ENCODE measurements around the gene TBCCD1.
A peak's percentile ranks its signal among the peaks of the same experiment; 100 is the strongest.

TBCCD1 gene, protein sequence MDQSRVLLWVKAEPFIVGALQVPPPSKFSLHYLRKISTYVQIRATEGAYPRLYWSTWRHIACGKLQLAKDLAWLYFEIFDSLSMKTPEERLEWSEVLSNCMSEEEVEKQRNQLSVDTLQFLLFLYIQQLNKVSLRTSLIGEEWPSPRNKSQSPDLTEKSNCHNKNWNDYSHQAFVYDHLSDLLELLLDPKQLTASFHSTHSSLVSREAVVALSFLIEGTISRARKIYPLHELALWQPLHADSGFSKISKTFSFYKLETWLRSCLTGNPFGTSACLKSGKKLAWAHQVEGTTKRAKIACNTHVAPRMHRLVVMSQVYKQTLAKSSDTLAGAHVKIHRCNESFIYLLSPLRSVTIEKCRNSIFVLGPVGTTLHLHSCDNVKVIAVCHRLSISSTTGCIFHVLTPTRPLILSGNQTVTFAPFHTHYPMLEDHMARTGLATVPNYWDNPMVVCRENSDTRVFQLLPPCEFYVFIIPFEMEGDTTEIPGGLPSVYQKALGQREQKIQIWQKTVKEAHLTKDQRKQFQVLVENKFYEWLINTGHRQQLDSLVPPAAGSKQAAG

DNA sequence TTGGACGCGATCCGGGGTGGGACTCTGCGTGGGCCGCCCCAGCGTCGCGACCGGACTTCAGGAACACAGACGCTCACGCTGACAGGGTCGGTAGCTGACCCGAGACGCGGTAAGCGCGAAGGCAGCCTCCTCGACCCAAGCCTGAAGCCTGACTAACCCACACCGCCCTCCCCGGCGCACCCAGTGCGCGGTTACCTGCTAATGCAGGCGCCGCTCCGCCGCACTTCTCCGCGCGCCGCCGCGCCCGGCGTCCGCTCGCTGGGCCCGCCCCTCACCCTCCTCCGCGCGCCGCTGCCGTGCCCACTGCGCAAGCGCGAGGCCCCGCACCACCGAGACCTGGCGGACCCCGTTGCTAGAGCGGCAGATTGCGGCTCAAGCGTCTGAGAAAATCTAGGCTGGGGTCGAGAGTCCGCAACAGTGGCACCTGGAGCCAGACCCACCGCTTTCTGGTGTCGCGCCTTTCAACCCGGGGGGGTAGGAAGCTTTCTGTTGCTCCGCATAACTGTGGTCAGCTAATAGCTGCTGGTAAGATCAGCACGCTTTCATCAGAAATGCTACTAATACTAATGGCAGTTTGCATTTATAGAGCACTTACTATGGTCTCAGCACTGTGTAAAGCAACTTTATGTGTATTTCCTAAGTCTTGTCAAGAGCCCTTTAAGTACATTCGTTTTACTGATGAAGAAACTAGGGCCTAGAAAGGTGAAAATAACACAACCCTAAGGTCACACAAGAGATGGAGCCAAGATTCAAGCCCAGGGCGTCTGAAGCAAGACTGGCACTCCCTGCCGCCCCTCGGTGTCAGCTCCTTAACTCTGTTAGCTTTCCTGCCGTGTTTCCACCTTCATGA lies at the start of gene TBCCD1:
Gene TBCCD1 (minus strand): TSS at position 268 of the 850 bp plus-strand sequence. CDS start 3,010 bp downstream, outside the sequence.
- peak; percentile 86 for DNase-seq (ENCODE audit: low read depth, low spot score)

DNA sequence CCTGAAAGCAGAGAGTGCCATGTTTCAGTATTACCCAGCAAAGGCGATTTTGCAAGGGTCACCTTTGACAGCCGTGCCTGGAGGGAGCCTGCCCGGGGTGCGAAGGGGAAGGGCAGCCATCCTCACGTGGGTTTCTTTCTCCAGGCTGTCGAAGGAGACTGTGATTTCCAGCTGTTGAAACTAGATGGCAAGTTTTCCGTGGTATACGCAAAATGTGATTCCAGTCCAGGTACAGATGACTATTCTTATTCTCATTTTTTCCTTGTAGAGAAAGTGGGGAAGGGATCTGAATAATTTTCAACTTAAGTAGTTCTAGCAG lies 49.1 kb upstream of the TBCCD1 start:
- no peak for DNase-seq (ENCODE audit: low read depth, low spot score)

DNA sequence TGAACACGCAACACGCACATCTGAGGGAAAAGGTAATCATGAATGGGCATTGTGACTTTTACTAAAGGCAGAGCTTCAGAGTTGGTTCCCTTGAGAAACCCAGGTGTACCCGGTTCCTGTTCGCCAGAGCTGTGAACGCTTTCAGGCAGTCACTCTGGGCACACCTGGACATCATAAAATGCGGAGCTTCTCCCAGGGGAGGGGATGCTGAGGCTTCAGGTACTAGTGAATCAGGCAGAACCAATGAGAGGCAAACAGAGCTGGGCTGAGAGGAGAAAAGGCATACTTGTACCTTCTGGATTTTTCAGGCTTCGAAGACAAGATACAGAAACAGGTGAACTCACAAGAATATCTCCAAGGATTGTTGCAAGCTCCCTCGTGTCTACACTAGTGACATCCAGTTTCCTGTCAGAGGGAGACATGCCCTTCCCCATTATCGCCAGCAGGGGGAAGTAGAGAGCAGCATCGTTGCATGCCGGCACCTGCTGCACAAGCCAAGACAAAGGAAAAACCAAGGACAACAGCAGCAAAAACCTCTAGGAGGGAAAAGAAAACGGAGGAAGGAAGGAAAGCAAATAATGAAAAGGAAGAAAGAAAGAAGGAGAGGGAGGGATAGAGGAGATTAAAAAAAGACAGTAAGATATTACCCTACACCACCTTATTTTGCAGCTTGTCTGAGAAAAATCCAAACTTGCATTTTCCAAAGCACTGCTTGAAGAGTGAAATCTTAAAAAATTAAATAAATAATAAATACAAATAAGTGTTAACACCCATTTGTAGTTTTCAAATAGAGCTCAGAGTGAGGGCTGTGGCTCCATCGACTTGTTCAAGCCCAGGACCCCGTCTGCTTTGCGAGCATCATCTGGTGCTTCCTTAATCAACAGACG lies 47.7 kb upstream of the TBCCD1 start:
- peak; percentile 41 for DNase-seq (ENCODE audit: low read depth, low spot score)

DNA sequence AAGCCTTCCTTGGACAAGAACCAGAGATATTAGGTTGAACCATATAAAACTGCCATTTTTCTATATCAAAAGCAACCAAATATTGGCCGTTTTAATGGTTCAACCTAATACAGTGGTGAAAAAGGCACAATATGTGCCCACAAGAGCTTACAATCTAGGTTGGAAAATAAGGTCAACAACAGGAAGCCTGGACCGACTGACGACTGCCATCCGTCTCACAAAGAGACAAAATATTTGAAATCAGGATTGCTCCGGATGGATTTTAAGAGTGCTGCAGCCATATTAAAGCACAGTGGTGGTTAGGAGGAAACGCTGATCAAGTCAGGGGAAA lies 47.1 kb upstream of the TBCCD1 start:
- no peak for DNase-seq (ENCODE audit: low read depth, low spot score)

DNA sequence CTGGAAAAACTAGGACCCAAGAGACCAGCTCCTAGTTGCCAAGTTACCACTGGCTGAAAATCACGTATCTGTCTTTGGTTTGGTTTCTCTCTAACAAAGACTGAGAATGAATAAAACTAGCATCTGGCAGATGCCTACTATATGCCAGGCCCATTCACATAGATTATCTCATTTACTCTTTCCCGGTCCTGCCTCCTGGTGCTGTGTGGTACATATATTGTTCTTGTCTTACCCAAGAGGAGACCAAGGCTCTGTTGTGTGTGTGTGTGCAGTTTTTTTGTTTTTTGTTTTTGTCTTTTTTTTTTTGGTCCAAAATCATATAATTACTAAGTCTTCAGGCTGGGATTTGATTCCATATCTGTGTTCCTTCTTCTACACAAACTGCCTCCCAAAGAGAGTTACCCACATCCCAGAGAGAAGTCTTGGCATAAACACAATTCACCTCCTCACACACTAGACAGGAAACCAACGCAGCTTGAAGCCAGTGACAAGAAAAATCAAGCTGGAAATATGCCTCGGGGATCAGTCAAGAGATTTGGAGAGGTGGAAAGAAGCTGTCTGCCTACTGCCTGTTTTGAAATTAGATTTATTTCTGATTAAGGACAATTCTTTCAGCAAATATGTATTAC lies 46.6 kb upstream of the TBCCD1 start:
- DNase-seq (ENCODE audit: low read depth, low spot score) = no peak

DNA sequence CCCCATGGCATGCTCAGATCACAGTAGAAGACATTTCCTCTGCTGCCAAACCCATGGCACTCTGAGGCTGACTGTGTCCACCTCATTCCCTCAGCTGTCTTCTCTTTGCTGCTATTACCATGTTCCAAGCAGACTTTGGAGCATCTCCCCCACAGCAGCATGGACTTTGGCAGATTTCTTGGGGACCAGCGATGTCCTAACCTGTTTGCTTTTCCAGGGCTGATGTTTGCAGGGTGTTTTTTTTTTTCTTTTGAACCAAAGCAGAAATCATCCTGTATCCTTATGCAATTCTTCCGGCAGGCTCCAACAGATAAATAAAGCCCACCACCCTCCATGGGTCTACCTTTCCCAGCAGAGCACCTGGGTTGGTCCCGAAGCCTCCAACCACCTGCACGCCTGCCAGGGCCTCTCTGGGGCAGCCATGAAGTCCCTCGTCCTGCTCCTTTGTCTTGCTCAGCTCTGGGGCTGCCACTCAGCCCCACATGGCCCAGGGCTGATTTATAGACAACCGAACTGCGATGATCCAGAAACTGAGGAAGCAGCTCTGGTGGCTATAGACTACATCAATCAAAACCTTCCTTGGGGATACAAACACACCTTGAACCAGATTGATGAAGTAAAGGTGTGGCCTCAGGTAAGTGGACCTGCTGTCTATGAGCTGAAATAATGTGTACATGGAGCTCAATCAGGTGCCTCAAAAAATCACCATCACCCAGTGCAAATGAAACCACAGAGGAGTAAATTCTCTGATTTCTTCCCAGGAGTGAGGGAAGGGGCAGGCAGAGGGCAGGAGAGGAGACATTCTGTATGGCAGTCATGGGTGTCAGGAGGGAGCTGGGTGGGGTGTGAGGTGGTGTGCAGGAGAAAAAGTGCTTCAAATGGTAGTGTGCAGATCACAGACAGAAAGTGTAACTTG lies 45.8 kb upstream of the TBCCD1 start, which contains the start of gene AHSG:
Gene AHSG (plus strand): TSS at position 340 of the 916 bp plus-strand sequence. CDS start 82 bp downstream, at position 422.
- no peak for DNase-seq (ENCODE audit: low read depth, low spot score)

DNA sequence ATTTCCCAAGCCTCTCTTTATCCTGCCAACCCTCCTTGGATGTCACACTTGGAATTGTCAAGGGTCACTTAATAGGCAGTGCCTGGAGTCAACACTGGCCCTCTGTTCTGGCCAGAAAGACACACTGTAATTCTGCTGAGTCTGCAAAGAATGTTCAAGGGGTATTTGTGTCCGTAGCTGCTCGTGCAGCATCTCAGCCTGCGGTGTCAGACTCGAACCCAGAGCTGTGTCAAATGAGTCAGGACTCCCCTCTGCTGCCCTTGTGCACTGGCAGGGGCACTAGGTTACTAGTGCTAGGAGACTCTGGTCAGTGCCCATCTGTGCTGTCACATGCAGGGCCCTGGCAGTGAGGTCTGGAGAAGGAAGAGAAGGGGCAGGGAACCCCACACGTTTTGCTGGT lies 44.9 kb upstream of the TBCCD1 start:
- DNase-seq (ENCODE audit: low read depth, low spot score) = no peak

DNA sequence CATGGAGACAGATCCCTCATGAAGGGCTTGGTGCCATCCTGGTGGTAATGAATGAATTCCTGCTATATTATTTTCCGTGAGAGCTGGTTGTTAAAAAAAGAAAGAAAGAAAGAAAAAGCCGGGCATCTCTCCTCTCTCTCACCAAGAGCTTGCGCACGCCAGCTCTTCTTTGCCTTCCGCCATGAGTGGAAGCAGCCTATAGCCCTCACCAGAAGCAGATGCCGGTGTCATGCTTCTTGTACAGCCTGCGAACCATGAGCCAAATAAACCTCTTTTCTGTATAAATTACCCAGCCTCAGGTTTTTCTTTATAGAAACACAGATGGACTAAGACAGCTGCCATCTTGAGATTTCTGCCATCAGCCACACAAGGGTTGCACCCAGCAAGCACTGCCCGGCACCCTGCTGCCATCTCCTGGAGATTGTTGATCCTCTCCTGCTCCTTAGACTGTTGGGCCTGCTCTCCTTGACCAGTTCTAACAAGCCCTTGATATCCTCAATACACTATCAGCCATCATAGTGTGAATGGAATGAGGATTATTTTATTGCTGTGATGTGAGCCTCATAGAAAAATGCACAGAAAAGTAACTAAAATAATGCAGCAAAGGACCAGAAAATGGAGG lies 42.2 kb upstream of the TBCCD1 start:
- DNase-seq (ENCODE audit: low read depth, low spot score) = no peak

DNA sequence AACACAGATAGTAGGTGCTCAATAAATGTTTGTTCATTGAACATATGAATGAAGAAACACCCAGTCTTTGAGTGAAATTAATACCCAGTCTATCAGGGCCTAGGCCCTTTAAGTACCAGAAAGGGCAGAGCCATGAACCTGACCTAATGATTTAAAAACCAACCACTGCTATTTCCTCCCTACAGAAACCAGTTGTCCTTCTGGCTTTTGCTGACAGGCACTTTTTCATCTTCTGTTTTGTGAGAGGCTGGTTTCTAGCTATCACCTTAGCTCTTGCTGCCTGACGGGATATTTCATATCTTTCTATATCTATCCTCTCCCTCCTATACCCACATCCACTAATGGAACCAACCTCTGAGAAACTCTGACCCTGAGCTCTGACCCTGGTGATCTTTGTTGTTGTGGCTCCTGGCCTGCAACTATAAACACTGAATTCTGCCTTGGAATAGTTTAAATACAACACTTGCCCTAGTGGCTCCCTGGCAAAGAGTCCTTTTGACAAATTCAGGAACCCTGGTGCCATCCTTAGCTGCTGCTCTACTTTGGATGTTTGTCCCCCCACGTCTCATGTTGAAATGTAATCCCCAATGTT lies 41.6 kb upstream of the TBCCD1 start:
- DNase-seq (ENCODE audit: low read depth, low spot score) = no peak

DNA sequence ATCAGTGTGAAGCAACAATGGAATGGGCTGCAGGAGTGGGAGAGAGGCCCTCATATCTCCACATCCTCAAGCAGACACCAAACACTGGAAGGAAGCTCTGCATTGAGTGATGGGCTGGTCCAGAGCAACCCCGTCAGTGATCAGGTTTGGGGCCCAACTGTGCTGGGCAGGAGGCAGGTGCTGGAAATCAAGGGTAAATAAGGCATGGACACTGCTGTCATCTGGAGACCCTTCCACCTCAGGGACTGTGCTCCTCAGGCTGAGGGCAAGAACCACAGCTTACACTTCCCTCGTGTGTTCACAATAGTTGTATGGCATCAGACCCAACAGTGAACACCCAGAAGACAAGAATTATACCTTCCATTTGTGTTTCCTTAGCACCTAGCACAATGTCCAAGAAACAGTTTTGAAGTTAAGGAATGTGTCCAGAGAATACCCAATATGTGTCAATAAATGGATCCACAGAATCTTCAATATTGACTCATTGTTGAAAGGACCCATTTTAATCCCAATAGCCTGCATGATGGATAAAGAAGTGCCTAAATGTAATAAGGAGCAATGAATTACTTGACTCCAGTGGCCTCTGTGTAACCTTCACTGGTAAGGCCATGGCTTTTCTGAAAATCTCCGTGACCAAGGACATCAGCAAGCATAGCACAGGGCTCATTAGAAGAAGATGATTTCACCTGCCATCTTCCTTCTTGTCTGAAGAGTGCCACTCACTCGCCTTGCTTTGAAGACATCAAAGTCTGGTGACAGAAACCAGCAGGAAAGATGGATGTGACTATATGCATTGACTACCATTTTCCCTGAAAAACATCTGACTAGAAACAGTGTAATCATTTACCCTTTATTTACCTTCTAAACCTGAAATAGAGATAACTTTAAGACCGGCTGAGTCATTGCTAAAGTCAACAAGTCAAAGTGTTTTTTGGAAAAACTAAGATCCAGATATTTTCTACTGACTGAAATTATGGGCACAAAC lies 38.7 kb upstream of the TBCCD1 start:
- no peak for DNase-seq (ENCODE audit: low read depth, low spot score)

DNA sequence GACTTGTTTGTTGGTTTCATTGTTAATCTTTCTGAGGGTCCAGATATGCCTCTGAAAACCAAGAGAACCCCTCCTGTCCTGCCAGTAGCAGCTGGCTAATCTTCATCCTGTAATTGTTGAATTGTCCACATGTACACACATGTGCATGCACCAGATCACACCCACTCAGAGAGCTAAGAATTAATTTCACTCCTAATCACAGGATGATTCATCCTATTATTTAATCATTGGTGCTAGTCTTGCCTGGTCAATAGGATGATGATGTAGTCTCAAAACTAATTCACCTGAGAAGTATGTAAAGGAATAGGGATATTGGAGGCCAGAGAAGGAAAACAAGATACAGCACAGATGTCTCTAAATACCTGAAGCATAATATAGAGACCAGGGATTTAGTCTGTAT lies 37.9 kb upstream of the TBCCD1 start:
- DNase-seq (ENCODE audit: low read depth, low spot score) = no peak

DNA sequence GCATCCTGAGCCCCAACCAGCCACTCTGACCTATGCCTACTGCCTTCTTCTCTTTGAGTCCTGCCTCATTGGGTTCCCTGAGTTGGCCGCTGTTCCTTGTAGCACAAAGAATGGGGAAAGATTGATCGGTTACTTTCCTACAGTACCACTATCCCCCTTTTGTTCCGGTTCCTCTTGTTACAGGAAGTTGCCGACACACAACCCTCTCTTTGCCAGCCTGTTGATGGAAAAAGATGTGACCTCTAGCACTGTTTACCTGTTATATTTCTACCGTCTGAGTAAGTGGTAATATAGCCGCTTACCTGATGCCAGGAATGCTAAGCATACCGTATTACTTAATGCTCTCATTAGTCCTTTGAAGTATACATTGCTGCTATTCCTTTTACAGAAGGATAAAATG lies 36.0 kb upstream of the TBCCD1 start:
- DNase-seq (ENCODE audit: low read depth, low spot score) = no peak

DNA sequence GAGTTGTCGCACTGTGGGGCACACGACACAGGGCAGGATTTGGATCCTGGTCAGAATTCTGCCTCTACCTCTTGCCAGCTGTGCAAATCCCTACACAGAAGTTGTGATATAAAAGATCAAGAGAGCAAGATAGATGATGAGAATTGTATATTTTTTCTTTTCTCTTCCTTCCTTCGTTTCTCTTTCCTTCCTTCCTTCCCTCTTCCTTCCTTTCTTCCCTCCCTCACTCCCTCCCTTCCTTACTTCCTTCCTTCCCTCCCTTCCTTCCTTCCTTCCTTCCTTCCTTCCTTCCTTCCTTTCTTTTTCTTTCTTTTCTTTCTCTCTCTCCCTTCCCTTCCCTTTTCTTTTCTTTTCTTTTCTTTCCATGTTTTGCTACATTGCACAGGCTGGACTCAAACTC lies 33.8 kb upstream of the TBCCD1 start:
- no peak for DNase-seq (ENCODE audit: low read depth, low spot score)

DNA sequence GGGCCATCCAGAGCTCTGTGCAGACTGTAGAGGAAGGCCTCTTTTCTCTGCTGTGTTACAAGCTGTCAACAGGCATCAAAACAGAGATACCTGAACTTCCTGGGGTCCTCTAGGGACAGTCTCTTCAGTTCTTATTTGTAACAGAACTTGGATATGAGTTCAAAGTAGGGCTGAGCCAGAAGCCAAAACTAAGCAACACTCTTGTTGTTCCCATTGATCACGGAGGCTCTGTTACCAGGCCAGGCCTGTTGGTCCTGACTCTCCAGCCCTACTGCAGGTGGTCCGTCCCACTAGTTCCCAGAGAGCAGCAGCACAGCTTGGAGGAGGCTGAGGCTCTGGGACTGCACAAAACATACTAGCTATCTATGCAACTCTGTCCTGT lies 32.6 kb upstream of the TBCCD1 start:
- no peak for DNase-seq (ENCODE audit: low read depth, low spot score)

DNA sequence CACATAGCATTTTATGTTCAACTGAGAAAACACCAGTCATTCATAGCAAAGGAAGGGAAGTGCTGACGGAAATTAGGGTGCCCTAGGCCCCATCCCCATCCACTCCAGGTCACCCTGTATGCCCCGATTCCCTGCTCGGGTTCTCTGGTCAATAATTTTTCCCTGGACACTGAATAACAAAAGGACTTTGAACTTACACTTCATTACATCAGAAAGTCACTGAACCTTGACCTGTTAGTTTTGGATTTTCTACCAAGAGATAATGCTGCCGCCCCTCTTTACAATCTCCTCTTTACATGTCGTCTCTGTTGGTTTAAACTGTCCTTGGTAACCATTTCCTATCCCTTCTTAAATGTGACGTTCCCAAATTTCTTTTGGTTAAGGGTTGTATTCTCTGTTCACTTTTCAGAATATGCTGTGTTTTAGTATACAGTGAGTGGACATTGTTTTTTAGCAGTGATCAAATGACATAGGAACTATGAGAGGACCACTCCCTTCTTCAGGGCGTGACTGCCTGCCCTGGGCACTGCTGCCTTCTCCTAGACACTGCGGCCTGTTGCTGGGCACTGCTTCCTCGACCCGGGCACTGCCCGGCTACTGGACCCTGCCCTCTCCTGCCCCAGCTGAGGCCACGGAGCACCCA lies 32.1 kb upstream of the TBCCD1 start:
- no peak for DNase-seq (ENCODE audit: low read depth, low spot score)

DNA sequence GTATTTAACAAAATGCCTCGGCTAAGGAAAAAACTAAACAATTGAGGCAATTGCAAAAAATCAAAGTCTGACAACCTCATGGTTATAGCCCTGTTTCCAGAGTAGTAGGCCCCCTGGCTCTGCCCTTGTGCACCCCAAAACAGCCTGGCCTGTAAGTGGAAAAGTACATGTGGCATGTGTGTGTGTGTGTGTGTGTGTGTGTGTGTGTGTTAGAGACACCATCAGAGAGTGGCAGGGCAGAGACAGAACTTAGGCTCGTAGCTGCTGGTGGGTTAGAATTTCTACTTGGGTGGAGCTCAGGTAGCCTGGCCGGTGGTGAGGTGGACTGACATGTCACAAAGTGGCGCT lies 31.6 kb upstream of the TBCCD1 start:
- no peak for DNase-seq (ENCODE audit: low read depth, low spot score)

DNA sequence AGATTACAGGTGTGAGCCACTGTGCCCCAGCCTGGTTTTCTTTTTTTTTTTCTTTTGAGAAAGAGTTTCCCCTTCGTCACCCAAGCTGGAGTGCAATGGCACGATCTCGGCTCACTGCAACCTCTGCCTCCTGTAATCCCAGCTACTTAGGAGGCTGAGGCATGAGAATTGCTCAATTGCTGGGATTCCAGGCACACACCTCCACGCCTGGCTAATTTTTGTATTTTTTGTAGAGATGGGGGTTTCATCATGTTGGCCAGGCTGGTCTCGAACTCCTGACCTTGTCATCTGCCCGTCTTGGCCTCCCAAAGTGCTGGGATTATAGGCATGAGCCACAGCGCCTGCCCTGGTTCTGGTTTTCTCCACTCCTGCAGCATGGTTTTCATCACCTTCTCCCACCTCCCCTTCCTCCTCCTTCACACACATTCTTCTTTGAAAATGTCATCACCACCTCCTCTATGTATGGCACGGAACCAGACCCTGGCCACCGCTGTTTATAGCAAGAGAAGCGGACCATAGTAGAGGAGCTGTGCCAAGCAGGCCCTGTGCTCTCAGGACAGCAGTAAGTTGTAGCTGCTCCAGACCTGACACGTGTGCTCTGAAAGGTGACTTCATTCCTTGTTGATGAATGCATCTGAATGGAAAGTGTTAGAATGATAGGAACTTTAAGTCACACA lies 31.1 kb upstream of the TBCCD1 start:
- no peak for DNase-seq (ENCODE audit: low read depth, low spot score)

Data from activated naive CD8-positive, alpha-beta T cell treated with anti-CD3 and anti-CD28 coated beads, Interleukin-2, amount 50 U/mL, for 16 hours (primary cell).